Stimulated activated CD8-positive, alpha-beta memory T cell treated with anti-CD3 and anti-CD28 coated beads, Interleukin-12 subunit alpha, Interleukin-12 subunit beta, amount 100 ng/mL, for 24 hours (primary cell): Measurements from ENCODE around the gene GGNBP2.
"Not testable (repeated sequence)": the region's sequence is repeated elsewhere in the genome, so short reads cannot be mapped to it uniquely, and the experiment has no call there.

Experiments
- DNase-seq: peaks from one replicate; pipeline ENCODE4 v3.0.0-alpha.2; 2020; ENCODE audit errors: extremely low read depth

GGNBP2 gene

DNA sequence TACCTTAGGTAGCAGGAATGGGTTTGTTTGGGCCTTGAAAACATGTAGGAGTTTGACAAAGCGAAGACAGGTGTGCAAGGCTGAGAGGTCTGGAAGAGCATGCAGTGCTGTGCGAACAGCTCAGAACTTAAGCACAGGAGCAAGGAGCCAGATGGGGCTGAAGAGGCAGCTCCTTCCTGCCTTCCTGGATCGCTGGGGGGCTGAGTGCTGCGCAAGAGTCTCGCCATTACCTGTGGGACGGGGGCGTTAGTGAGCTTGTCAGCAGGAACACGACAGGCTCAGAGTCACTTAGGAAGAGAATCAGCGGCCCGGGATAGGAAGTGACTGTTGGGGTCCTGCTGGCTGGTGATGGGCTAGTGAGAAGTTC, 56.2 kb downstream of the GGNBP2 start:
- no peak for DNase-seq

DNA sequence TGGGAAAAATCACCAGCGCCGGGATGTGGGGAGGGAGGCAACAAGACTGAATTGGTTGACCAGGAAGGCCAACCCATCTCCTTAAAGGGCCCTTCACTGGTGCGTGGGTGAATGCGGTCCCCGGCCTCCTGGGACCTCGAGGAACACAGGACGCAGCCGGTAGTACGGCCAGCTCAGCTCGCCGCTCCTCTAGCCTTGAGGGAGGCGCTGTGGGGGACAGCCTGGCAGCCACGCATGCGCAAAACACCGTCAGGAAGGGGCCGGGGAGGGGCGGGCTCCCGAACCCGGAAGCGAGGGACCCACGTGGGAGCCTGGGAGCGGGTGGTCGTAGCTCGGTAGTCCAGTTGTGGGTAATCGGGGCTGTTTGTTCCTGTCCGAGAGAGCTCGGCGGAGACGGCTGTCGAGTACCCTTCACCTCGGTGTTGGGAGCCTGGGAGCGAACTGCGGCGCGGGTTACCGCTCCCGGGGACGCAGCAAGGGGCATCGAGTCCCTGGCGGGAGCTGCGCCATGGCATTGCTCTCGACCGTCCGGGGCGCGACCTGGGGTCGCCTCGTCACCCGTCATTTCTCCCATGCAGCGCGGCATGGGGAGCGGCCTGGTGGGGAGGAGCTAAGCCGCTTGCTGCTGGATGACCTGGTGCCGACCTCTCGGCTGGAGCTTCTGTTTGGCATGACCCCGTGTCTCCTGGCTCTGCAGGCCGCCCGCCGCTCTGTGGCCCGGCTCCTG, 56.7 kb downstream of the GGNBP2 start, which contains the start of gene MRM1:
TSS of gene MRM1 (plus strand) at position 281 of the 727 bp plus-strand sequence. CDS start at position 509, 228 bp downstream.
- DNase-seq, result peak; percentile 73

- no peak for DNase-seq
Measured at GRCh38 chr17:36602030-36602748, 57.5 kb downstream of the GGNBP2 start.

DNA sequence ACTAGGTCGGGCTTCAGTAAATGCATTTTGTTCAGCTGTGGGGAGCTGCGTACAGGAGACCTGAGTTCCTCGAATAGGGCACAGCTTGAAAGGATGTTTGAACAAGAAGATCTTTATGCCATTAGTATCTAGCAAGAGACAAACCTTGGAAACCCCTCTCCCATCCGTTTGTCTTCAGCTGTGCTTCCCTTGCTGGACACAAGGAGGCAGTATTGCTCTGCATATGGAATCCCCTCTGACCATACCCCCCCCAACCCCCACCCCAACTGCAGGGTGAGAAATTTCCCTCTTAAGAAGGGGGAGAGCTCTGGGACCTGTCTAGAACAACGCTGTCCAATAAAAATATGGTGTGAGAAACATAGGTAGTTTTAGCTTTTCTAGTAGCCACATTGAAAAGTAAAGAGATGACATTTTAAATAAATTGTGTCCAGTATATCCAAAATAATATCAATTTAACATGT, 58.2 kb downstream of the GGNBP2 start:
- DNase-seq, result peak; percentile 51

DNA sequence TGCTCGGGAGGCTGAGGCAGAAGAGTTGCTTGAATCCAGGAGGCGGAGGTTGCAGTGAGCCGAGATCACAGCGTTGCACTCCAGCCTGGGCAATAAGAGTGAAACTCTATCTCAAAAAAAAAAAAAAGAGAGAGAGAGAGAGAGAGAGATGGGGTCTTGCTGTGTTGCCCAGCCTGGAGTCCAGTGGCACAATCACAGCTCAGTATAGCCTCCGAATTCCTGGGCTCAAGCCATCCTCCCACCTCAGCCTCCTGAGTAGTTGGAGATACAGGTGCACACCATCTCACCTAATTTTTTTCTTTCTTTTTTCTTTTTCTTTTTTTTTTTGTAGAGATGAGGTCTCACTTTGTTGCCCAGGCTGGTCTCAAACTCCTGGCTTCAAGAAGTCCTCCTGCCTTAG, 60.3 kb downstream of the GGNBP2 start:
- not testable (repeated sequence) for DNase-seq

- no peak for DNase-seq
Measured at GRCh38 chr17:36608280-36608679, 63.6 kb downstream of the GGNBP2 start.

DNA sequence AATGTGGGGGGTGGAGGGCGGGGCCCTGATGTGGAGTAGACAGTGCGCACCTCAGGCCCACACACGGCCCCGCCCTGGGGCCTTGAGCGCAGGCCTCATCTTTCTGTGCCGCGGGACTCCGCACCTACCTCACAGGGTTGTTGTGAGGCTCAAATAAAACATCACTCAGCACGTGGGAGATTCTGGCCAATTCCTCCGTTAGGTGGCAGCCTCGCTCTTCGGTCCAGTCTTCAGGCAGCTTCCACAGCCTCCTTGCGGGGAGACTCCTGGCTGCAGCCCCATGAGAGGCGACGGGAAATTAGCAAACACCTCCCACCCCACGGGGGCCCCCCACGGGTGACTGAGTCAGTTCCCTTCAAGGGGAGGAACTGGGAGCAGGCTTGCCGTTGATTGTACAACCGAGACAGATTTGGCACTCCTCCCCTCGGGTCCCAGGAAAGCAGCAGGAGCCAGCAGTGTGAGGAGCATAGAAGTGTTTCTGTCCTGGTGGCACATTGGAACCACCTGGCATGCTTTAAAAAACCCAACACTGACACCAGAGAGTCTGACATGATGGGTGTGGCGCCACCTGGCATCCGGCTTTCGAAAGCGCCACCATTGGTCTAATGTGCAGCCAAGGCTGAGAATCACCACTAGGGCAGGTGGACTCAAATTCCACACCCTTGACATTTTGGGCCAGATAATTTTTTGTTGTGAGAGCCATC, 64.2 kb downstream of the GGNBP2 start:
- no peak for DNase-seq

DNA sequence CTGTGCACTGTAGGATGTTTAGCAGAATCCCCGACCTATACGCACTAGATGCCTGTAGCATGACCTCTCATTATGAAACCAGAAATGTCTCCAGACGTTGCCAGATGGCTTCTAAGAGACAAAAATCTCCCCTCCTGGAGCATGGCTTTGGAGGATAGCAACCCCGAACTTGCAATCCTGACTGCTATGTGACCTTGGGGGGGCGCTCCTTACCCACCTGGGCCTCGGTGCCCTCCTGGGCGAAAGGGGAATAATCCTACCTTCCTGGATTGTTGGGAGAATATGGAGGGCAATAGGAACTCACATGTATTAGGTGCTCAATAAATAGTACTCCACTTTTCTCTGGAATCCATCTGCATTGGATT, 64.8 kb downstream of the GGNBP2 start:
- DNase-seq, result no peak

- DNase-seq, result no peak
Measured at GRCh38 chr17:36610474-36610873, 65.8 kb downstream of the GGNBP2 start.

GRCh38 chr17:36611345-36612072, 66.8 kb downstream of the GGNBP2 start:
- DNase-seq, result no peak

DNA sequence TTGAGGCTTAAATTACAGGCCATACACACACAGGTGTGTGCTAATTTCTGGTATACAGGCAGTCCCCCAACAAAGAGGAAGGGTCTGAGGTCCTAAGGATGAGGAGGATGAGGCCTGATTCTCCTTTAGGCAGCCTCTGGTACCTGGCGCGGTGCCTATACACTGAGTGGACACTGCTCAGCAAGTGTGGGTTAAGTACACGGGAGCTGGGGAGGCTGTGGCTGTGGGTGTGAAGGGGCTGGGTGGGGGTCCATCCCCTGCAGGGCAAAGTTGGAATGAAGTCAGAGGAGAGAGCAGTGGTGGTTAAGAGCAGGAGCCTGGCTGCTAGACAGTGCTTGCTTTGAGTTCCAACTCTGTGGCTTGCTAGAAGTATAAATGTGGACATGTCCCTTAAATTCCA, 67.6 kb downstream of the GGNBP2 start:
- no peak for DNase-seq

DNA sequence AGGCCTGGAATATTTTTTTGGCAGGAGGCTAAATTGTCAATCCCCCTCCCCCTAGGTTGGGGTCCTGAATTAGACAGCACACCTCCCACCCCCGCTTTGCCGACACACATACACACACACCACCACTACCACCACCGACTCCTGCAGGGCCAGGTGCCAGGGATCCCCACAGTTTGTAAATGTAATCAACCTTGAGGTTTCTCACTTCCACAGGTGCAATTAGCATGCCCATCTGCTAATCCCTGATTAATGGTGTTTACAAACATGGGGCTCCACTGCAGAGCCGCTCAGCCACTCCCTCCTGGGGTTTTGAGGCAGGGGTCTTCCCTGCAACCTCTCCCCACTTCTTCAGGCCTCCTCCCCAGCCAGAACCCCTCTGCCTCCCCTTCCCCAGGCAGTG, 68.4 kb downstream of the GGNBP2 start:
- no peak for DNase-seq

DNA sequence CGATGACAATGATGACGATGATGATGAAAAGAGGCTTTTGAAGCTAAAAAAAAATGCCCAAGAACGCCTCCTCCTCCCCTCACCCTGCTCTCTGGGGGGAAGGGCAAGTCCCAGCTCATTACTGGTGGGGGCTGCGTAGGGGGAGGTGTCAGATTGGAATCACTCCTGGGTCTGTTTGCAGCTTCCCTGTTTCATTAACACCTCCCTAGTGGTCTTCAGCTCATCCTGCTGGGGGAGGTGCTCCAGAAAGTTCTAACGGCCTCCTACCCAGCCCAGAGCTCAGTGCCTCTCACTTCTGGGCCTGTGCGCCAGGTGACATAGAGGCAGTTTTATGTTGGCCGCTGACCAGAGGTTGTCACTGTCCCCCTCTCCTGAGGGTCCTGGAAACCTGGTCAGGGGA, 69.4 kb downstream of the GGNBP2 start:
- DNase-seq, result no peak

- no peak for DNase-seq
Measured at GRCh38 chr17:36614933-36615332, 70.2 kb downstream of the GGNBP2 start.

GRCh38 chr17:36616061-36617029, 71.6 kb downstream of the GGNBP2 start:
- no peak for DNase-seq

DNA sequence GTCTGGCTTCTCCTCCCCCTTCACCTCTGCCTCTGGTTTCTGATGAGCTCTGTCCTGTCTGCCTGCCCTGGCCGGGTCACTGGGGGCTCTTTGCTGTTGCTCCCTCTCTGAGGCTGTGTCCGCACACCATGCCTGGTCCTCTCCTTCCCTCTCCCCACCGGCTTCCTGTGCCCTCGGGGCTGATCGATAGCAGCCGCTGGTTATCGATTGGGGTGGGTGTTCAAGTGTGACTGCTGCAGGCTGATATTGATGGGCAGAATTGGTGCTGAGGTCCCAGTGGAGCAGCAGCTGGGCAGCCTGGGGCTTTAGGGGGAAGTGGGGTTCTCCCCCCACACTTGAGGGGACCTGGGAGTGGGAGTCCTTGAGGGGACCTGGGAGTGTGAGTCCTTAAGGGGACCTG, 73.1 kb downstream of the GGNBP2 start:
- DNase-seq, result no peak

GRCh38 chr17:36623281-36623680, 78.6 kb downstream of the GGNBP2 start:
- DNase-seq, result no peak

DNA sequence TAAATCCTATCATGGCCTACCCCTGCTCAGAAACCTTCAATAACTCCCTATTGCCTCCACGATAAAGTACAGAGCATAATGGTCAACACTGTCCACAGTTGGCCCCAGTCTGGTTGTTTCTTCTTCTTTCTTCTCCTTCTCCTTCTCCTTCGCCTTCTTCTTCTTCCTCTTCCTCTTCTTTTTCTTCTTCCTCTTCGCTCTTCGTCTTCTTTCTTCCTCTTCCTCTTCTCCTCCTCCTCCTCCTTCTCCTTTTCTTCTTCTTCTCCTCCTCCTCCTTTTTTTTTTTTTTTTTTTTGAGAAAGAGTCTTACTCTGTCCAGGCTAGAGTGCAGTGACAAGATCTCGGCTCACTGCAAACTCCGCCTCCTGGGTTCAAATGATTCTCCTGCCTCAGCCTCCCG, 80.5 kb downstream of the GGNBP2 start:
- no peak for DNase-seq

- no peak for DNase-seq
Measured at GRCh38 chr17:36627101-36627500, 82.4 kb downstream of the GGNBP2 start.

- DNase-seq, result no peak
Measured at GRCh38 chr17:36628576-36628975, 83.9 kb downstream of the GGNBP2 start.
